GM18505 (cell line): ENCODE results near the gene C1orf21.

ENCODE experiments used
- ATAC-seq: cut with Tn5 transposase; IDR thresholded peaks from one replicate; pipeline ENCODE4 v1.9.1; 2021; ENCODE audit not compliant: unreplicated experiment
- POLR2A ChIP-seq: IDR thresholded peaks from 4 replicates; pipeline ENCODE4 v1.6.1; 2011; ENCODE audit warnings: borderline replicate concordance; ENCODE audit not compliant: insufficient read depth, insufficient read length; ENCODE audit errors: extremely low read depth

The C1orf21 gene

GRCh38 chr1:184462155-184462554 lies 75.3 kb downstream of the C1orf21 start:
- no peak for TF ChIP-seq POLR2A
- ATAC-seq: no peak

GRCh38 chr1:184462990-184463389 lies 76.2 kb downstream of the C1orf21 start:
- TF ChIP-seq POLR2A: no peak
- ATAC-seq: no peak

GRCh38 chr1:184463680-184464079 lies 76.9 kb downstream of the C1orf21 start:
- TF ChIP-seq POLR2A: no peak
- no peak for ATAC-seq

GRCh38 chr1:184464757-184465156 lies 77.9 kb downstream of the C1orf21 start:
- no peak for ATAC-seq
- TF ChIP-seq POLR2A: no peak

- ATAC-seq: no peak
Observed at GRCh38 chr1:184465489-184466146, 78.8 kb downstream of the C1orf21 start.

GRCh38 chr1:184467295-184467694 lies 80.5 kb downstream of the C1orf21 start:
- TF ChIP-seq POLR2A: no peak
- ATAC-seq: no peak

More at GRCh38 chr1:184465489-184466146, 78.8 kb downstream of the C1orf21 start:
- TF ChIP-seq POLR2A: no peak

DNA sequence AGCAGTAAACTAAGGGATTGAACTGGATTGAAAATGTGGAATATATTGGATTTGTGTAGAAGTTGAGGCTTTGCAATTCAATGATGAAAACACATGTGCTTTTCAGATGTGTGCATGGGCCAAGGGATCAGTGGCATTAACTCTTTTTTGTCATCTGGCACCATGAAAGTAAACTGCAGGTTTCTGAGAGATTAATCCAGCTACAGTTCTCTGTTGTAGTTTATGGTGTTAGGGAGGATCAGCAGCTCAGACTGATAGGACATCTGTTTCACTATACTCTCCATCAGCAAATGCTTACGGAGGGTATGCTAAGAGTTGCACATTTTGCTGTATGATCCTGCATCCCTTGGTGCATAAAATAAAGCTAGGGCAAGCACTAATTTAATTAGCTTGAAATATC lies 82.6 kb downstream of the C1orf21 start:
- no peak for TF ChIP-seq POLR2A
- no peak for ATAC-seq

- no peak for TF ChIP-seq POLR2A
- no peak for ATAC-seq
Observed at GRCh38 chr1:184471686-184472085, 84.9 kb downstream of the C1orf21 start.

DNA sequence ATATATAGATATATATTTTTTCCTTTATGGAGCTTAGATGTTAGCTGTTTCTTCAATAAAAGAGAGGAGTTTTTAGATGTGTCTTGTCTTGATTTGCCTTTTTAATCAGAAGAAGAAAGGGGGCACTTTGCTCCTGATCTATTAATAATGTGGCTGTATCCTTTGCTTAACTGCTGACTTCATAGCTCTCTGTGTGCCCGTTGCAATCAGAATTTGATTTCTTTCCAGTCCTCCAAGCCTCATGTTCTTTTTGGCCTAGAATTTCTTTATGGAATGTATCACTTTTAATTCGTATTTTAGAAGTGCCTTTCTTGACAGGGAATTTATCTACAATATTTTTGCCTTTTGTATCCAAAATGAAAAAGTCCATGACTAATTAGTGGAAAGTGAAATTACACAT lies 85.3 kb downstream of the C1orf21 start:
- no peak for ATAC-seq
- no peak for TF ChIP-seq POLR2A

- no peak for ATAC-seq
- TF ChIP-seq POLR2A: no peak
Observed at GRCh38 chr1:184473176-184473966, 86.5 kb downstream of the C1orf21 start.

DNA sequence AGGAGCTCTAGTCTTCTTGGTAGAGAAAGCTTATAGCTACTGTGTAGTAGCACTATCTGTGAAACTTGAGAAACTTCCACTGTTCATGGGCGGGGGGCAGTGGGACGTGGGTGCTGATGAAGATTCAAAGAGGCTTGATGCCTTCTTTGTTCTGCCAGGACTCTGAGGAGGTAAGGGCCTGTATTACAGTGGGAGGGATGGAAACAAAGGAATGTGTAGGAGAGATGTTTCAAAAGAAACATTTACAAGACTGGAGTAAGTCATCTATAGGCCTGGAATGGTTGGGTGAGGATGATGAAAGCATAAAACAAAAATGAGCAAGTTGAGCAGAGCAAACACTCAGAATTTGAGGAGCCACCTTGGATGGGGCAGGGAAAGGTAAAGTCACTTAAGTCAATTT lies 89.4 kb downstream of the C1orf21 start:
- ATAC-seq: no peak

GRCh38 chr1:184479435-184480167 lies 92.8 kb downstream of the C1orf21 start:
- TF ChIP-seq POLR2A: no peak
- no peak for ATAC-seq

More for the DNA sequence above, 89.4 kb downstream of the C1orf21 start:
- no peak for TF ChIP-seq POLR2A

DNA sequence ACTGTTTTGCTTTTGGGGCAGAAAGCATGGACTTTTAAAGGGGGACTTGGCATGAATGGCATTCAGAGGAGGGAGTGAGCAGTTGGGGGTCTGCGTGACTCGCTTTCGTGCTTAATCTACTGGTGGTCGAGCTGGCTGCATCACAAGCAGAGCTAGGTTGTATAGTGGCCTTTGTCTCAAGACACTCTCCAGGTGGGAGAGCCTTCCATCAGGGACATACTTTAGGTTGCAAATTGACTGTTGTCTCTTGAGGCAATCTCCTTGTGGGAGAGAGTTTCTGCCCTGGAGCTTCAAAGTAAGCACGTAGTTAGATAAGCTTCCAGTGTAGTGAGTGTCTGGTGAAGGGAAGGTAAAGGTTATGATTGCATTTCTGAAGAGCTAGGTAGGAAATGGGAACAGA lies 93.9 kb downstream of the C1orf21 start:
- ATAC-seq: no peak
- TF ChIP-seq POLR2A: no peak
